HUDEP-2 (cell line): ENCODE data around the gene GAS7.

Experiments used
- DNase-seq, 76 experiments: peaks; one replicate each; lab custom pipeline; 2025; ENCODE audit not compliant: unreplicated experiment in 76 of 76; lab: John Stamatoyannopoulos, UW

The GAS7 gene

DNA sequence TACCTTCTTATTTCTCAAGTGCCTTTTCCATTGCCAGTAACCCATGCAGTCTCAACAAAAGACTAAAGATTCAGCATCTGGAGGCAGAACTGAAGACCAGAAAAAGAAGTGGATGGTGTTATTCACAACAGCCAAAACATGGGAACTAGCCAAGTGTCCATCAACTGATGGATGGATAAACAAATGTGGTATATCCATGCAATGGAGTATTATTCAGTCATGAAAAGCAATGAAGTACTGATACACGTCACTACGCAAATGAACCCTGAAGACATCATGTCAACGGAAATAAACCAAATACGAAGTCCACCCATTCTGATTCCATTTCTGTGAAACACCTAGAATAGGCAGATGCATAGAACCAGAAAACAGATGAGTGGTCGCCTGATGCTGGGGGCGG is 25.6 kb downstream of the GAS7 start:
- DNase-seq: no peak

DNA sequence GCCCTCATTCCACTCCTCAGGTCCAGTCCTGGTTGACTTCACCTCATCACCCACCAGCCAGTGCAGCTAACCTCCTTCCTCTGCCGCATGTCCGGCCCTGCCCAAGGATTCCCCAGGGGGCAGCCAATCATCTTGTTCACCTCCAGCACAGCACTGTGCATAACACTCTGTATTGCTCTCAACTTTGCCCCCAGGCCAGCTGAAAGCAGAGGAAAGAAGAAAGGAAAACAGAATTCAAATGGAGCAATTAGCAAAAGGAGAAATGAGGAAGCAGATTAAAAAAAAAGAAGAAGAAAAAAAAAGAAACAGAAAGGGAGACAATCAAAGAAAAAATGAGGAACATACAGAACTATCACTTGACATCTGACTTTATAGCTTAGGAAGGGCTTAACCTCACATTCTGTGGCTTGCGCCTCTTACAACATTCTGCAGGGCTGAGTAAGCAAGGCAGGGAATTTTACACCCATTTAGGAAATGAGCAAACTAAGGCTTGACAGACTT is 26.1 kb downstream of the GAS7 start:
- no peak for DNase-seq

- no peak for DNase-seq
These were observed 26.8 kb downstream of the GAS7 start for GRCh38 chr17:10171581-10171981.

DNA sequence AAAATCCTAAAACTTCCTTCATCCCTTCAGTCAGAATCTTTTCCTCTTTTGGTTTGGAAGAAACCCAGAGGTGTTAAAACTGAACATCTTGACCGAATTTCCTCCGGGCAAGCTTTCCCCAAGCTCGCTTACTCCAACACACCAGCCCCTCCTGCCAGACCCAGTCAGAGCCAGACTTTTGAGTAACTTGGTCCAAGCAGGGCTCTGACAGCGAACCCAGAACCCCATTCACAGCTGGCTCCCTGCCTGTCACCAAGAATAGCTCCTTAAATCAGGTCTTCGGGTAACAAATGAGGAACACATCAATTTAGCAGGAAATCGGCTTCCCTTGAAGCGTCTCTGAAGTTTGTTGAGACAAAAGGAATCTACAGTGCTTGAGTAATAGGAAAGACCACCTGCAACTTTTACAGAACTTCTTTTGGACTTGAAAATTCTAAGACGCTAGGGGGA is 27.3 kb downstream of the GAS7 start:
- no peak for DNase-seq

DNA sequence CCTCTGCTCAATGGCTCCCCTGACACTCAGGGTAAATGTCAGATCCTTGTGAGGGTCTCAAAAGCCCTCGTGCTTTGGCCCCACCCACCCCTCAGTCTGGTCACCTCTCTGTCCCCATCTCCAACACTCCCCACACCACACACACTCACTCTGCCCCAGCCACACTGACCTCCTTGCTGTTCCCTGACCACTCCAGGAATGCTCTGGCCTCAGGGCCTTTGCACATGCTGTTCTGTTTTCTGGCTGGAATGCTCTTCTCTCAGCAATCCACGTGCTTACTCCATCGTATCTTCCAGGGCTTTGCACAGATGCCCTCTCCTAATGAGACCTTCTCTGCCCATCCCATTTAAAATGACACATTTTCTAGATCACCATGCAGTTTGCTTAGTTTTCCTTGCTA is 28.2 kb downstream of the GAS7 start:
- DNase-seq: no peak

DNA sequence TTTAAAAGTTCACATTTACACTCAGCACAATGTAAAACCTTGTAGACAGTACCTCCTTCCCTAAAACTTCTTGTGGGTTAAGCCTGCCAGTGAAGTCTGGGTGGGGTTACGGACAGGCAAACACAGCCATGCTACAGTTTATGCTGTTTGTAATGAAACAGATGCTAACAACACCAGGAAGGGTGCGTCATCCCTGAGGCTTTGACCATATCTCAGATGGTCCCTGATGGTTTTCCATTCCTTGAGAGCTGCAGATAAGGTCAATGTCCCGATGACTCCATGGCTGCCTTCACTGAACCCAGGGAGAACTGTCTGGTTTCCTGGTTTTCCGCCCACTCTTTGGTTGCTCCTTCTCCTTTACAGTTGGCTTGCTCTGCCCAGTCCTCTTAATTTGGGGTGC is 29.1 kb downstream of the GAS7 start:
- DNase-seq: no peak

DNA sequence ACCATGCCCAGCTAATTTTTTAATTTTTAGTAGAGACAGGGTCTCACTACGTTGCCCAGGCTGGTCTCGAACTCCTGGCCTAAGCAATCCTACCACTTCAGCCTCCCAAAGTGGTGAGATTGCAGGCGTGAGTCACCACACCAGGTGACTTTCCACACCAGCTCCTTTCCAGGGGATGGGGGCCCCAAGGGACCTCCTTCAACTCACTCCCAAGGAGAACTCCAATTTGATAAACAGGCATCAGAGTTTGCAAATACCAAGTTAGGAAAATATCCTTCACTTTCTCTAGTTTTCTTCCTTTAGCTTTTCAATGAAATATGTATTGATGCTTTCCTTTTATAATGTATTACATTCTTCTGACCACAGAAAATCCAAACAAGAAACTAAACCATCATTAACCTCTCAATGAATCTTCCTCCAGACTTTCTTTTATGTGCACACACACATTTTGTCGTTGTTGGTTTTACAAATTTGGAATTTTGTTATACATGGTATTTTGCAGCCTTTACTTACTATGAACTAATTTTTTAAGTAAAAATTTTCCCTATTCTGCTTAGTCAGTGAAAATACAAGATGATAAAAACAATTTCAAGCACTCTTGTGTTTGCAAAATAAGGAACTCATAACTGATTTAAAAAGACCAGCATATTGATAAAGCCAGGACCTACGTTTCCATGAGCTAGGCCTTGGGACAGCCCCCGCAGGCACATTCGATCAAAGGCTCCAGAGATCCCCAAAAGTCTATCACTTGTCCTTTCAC is 32.0 kb downstream of the GAS7 start:
- no peak for DNase-seq

- DNase-seq: no peak
These were observed 36.3 kb downstream of the GAS7 start for GRCh38 chr17:10162096-10162495.

GRCh38 chr17:10161386-10161785 is 37.0 kb downstream of the GAS7 start:
- no peak for DNase-seq

DNA sequence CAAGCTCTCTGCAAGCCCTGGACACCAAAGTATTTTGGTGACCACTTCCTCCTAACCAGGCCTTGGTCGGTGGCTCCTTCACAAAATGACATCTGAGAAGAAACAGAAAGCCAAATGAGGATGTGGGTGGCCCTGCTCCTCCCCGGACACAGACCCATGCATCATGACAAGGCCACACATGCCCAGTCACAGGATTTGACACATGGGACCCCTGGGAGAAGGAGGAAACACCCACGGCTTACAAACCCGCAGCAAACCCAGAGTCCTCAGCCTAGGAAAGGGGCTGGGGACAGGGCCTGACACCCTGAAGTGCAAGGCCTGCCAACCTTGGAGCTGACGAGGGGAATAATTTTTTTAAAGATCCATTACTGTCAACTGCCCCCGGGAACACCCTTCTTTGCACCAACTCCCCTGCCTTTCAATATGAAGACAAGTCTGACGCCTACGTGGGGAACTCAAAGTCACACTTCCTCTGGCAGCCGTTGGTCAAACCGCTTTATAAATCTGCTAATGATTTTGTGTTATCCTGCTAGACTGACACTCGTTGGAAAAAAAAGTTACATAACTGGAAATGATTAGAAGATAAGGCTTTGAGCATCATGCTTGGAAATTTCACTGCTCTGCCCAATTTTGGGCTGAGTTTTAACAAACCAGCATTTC is 41.3 kb downstream of the GAS7 start:
- DNase-seq: no peak

- DNase-seq: no peak
These were observed 41.8 kb downstream of the GAS7 start for GRCh38 chr17:10156599-10156947.

DNA sequence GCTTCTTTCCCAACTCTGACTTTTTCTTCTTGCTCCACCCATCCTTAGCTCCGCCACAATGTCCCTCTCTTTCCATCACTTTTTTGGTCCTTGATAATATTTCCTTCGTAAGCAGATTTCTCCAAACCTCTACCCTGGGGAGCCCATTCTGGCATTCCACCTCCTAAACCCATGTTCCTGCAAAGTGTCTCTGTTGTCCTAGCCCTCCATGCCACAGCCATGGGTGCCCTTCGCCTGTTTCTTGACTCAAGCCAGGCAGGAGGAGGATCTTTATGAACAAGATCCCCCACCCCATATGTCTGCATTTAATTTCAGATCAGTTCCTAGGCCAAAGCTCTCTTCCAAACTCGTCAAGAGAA is 42.4 kb downstream of the GAS7 start:
- no peak for DNase-seq

DNA sequence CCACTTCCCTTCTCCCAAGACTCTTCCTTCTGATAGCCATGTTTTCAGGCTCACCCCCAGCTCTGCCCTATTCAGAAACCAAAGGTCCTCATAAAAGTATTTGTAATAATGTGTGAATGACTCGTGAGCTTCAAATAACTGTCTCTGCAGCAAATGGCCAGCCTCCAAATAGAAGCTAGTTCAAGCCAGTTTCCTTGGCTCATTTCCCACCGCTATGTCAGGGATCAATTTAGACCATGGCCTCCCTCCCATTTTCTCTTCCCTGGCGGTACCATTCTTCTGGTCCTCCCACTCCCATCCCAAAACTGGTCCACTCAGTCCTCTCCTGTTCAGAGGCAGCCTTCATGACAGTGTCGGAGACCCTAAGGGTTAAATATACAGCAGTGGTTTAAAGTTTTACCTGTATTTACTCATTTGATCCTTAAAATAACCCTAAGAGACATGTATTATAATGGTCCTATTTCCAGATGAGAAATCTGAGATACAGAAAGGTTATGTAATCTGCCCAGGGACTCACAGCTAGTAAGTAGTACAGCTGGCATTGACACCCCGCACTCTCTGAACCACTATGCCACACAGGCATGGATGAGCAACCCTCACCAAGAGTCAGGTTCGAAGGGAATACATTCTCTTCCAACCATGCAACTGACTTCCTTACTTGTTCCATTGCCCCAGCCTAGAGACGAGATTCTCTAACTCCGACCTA is 42.9 kb downstream of the GAS7 start:
- no peak for DNase-seq

- peak in 1 of 76 experiments; percentile 1 for DNase-seq
These were observed 46.5 kb downstream of the GAS7 start for GRCh38 chr17:10151667-10152496.

DNA sequence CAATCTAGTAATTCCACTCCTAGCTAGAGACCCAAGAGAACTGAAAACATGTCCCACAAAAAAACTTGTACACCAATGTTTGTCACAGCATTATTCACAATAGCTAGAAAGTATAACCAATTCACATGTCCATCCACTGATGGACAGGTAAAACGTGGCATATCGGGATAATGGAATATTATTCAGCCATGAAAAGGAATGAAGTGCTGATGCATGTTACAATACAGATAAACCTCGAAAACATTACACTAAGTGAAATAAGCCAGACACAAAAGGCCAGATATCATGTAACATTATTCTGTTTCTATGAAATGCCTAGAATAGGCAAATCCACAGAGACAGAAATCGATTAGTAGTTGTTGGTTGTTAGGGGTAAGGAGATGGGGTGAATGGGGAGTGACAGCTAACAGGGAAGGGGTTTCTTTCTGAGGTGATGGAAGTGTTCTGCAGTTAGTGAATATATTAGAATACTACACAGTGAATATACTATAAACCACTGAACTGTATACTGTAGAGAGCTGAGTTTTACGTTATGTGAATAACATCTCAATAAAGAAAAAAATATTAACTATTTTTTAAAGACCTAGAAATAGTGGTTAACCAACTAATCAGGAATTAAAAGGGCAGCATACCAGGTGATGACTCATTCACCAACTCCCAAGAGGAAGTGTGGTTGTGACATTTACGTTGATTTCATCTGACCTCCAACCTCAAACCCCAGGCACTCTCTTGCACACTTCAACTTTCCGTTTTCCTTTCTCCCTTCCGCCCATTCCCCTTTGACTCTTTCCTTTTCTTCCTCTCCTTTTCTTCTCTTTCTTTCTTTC is 48.6 kb downstream of the GAS7 start:
- peak in 3 of 76 experiments; percentile 1 to 22 (median 2) for DNase-seq

DNA sequence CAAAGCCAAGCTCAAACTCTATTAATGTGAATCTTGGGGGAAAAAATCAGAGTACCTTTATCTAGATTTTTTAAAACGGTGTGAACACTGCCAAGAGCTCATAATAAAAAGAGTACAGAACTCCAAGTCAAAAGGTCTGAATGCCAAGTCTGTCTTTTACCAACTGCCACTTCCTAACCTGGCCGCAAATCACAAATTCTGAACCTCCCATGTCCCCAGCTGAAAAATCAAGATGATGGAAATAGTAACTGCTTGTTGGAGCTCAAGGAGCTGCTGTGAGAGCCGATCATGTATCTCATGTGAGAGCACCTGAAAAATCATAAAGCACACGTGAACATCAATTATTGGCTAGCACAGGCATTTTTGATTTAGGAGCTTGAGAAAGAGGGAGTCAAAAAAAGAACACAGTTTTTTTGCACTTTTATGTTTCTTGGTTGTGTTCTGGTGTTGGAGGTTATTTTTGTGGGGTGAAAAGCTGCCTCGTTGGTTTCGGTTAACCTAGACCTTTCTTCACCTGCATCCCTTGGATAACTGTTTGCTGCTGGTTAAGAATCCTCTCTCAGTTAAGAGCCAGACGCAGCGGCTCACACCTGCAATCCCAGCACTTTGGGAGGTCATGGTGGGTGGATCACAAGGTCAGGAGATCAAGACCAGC is 50.5 kb downstream of the GAS7 start:
- DNase-seq: no peak

- no peak for DNase-seq
These were observed 51.4 kb downstream of the GAS7 start for GRCh38 chr17:10147040-10147439.

GRCh38 chr17:10144982-10145381 is 53.4 kb downstream of the GAS7 start:
- no peak for DNase-seq

- DNase-seq: no peak
These were observed 54.0 kb downstream of the GAS7 start for GRCh38 chr17:10144456-10144855.
